Central memory CD4-positive, alpha-beta T cell (primary cell): ENCODE measurements around the gene KCNG3.
"Not testable (repeated sequence)": the region's sequence is repeated elsewhere in the genome, so short reads cannot be mapped to it uniquely, and the experiment has no call there.

ENCODE experiments used
- DNase-seq: peaks from one replicate; pipeline ENCODE4 v3.0.0; 2022

Gene KCNG3

GRCh38 chr2:42424033-42424432 is 69.7 kb downstream of the KCNG3 start:
- no peak for DNase-seq

GRCh38 chr2:42421601-42422239 is 72.1 kb downstream of the KCNG3 start:
- no peak for DNase-seq

- no peak for DNase-seq
Observed at GRCh38 chr2:42421157-42421485, 72.7 kb downstream of the KCNG3 start.

- no peak for DNase-seq
Observed at GRCh38 chr2:42414648-42415047, 79.1 kb downstream of the KCNG3 start.

GRCh38 chr2:42414158-42414557 is 79.6 kb downstream of the KCNG3 start:
- no peak for DNase-seq

GRCh38 chr2:42410742-42411514 is 82.9 kb downstream of the KCNG3 start:
- no peak for DNase-seq

- DNase-seq: no peak
Observed at GRCh38 chr2:42408009-42408408, 85.8 kb downstream of the KCNG3 start.

- no peak for DNase-seq
Observed at GRCh38 chr2:42407476-42407875, 86.3 kb downstream of the KCNG3 start.

GRCh38 chr2:42404676-42405075 is 89.1 kb downstream of the KCNG3 start:
- DNase-seq: no peak

- DNase-seq: no peak
Observed at GRCh38 chr2:42401773-42402172, 92.0 kb downstream of the KCNG3 start.

- not testable (repeated sequence) for DNase-seq
Observed at GRCh38 chr2:42398052-42398451, 95.7 kb downstream of the KCNG3 start.

GRCh38 chr2:42393320-42393719 is 100.5 kb downstream of the KCNG3 start:
- not testable (repeated sequence) for DNase-seq

- no peak for DNase-seq
Observed at GRCh38 chr2:42392191-42392590, 101.6 kb downstream of the KCNG3 start.
